Effector memory CD4-positive, alpha-beta T cell (primary cell): Measurements from ENCODE around the gene SLC17A6.

Experiments
- DNase-seq, 3 donors: peaks; one replicate each; pipeline ENCODE4 v3.0.0-alpha.2; 2020
- H3K27ac ChIP-seq: 2 replicates; pipeline ENCODE4 v1.7.0; 2013; ENCODE audit warnings: mild to moderate bottlenecking, low read length, moderate library complexity; ENCODE audit not compliant: insufficient read depth, poor library complexity, severe bottlenecking
- H3K27me3 ChIP-seq: replicated peaks from 2 replicates; pipeline ENCODE4 v1.7.0; 2013; ENCODE audit warnings: mild to moderate bottlenecking, low read length; ENCODE audit not compliant: insufficient read depth, control insufficient read depth, poor library complexity, severe bottlenecking
- H3K36me3 ChIP-seq: 2 replicates; pipeline ENCODE4 v1.7.0; 2013; ENCODE audit warnings: mild to moderate bottlenecking, low read length, moderate library complexity; ENCODE audit not compliant: control insufficient read depth, insufficient read depth
- H3K4me1 ChIP-seq: 2 replicates; pipeline ENCODE4 v1.7.0; 2013; ENCODE audit warnings: low read length, mild to moderate bottlenecking; ENCODE audit not compliant: control insufficient read depth, insufficient read depth, poor library complexity, severe bottlenecking
- H3K4me3 ChIP-seq: 2 replicates; pipeline ENCODE4 v1.7.0; 2013; ENCODE audit warnings: low read length, low read depth, mild to moderate bottlenecking; ENCODE audit not compliant: insufficient read depth, poor library complexity, severe bottlenecking
- H3K9me3 ChIP-seq: 2 replicates; pipeline ENCODE4 v1.7.0; 2013; ENCODE audit warnings: mild to moderate bottlenecking, low read length, moderate library complexity; ENCODE audit not compliant: control insufficient read depth

SLC17A6 gene

GRCh38 chr11:22387126-22387525 lies 48.9 kb downstream of the SLC17A6 start:
- no peak for DNase-seq
- Histone ChIP-seq H3K4me3 (no peak overlapping the region), H3K27me3 (no peaks in the 10 kb centered on the region)

GRCh38 chr11:22389526-22390282 lies 51.5 kb downstream of the SLC17A6 start:
- Histone ChIP-seq H3K9me3 (no peaks in the 10 kb centered on the region), H3K4me3 (no peak overlapping the region), H3K27ac (no peak overlapping the region), H3K4me1 (no peaks in the 10 kb centered on the region), H3K36me3 (no peaks in the 10 kb centered on the region), H3K27me3 (no peaks in the 10 kb centered on the region)
- no peak for DNase-seq

More at GRCh38 chr11:22387126-22387525, 48.9 kb downstream of the SLC17A6 start:
- no peaks in the 10 kb centered on the region for H3K9me3 ChIP-seq
- no peak overlapping the region for H3K27ac ChIP-seq
- no peaks in the 10 kb centered on the region for H3K4me1 ChIP-seq
- H3K36me3 ChIP-seq: no peaks in the 10 kb centered on the region

GRCh38 chr11:22390283-22390655 lies 52.1 kb downstream of the SLC17A6 start:
- no peak overlapping the region for H3K4me3 ChIP-seq
- H3K27ac ChIP-seq: no peak overlapping the region
- no peak for DNase-seq
- no peaks in the 10 kb centered on the region for H3K4me1 ChIP-seq
- no peaks in the 10 kb centered on the region for H3K36me3 ChIP-seq
- H3K27me3 ChIP-seq: no peaks in the 10 kb centered on the region
- no peaks in the 10 kb centered on the region for H3K9me3 ChIP-seq

- no peak overlapping the region for H3K27ac ChIP-seq
- H3K9me3 ChIP-seq: no peaks in the 10 kb centered on the region
- no peak for DNase-seq
- no peaks in the 10 kb centered on the region for H3K4me1 ChIP-seq
- no peaks in the 10 kb centered on the region for H3K27me3 ChIP-seq
- H3K36me3 ChIP-seq: no peaks in the 10 kb centered on the region
- no peak overlapping the region for H3K4me3 ChIP-seq
Measured at GRCh38 chr11:22392561-22392960, 54.4 kb downstream of the SLC17A6 start.

- no peaks in the 10 kb centered on the region for H3K4me1 ChIP-seq
- H3K4me3 ChIP-seq: no peak overlapping the region
- H3K9me3 ChIP-seq: no peaks in the 10 kb centered on the region
- no peaks in the 10 kb centered on the region for H3K36me3 ChIP-seq
- H3K27ac ChIP-seq: no peak overlapping the region
- no peak for DNase-seq
- no peaks in the 10 kb centered on the region for H3K27me3 ChIP-seq
Measured at GRCh38 chr11:22405377-22405776, 67.2 kb downstream of the SLC17A6 start.

GRCh38 chr11:22407267-22407666 lies 69.1 kb downstream of the SLC17A6 start:
- no peaks in the 10 kb centered on the region for H3K9me3 ChIP-seq
- H3K4me1 ChIP-seq: no peaks in the 10 kb centered on the region
- H3K4me3 ChIP-seq: no peak overlapping the region
- H3K36me3 ChIP-seq: no peaks in the 10 kb centered on the region
- no peak for DNase-seq
- H3K27ac ChIP-seq: no peak overlapping the region
- H3K27me3 ChIP-seq: no peaks in the 10 kb centered on the region

GRCh38 chr11:22407921-22408320 lies 69.7 kb downstream of the SLC17A6 start:
- no peak overlapping the region for H3K27ac ChIP-seq
- no peak overlapping the region for H3K4me3 ChIP-seq
- DNase-seq: no peak
- H3K4me1 ChIP-seq: no peaks in the 10 kb centered on the region
- H3K9me3 ChIP-seq: no peaks in the 10 kb centered on the region
- H3K27me3 ChIP-seq: no peaks in the 10 kb centered on the region
- no peaks in the 10 kb centered on the region for H3K36me3 ChIP-seq

- Histone ChIP-seq H3K36me3 (no peaks in the 10 kb centered on the region), H3K9me3 (no peaks in the 10 kb centered on the region), H3K4me1 (no peaks in the 10 kb centered on the region), H3K4me3 (no peak overlapping the region), H3K27ac (no peak overlapping the region), H3K27me3 (no peaks in the 10 kb centered on the region)
- DNase-seq: no peak
Measured at GRCh38 chr11:22415476-22415875, 77.3 kb downstream of the SLC17A6 start.

- Histone ChIP-seq H3K27me3 (no peaks in the 10 kb centered on the region), H3K4me1 (no peaks in the 10 kb centered on the region), H3K36me3 (no peaks in the 10 kb centered on the region), H3K4me3 (no peak overlapping the region), H3K27ac (no peak overlapping the region), H3K9me3 (no peaks in the 10 kb centered on the region)
- no peak for DNase-seq
Measured at GRCh38 chr11:22416462-22416861, 78.3 kb downstream of the SLC17A6 start.

GRCh38 chr11:22426915-22427314 lies 88.7 kb downstream of the SLC17A6 start:
- Histone ChIP-seq H3K36me3 (no peaks in the 10 kb centered on the region), H3K27ac (no peak overlapping the region), H3K9me3 (no peaks in the 10 kb centered on the region), H3K4me3 (no peak overlapping the region), H3K4me1 (no peaks in the 10 kb centered on the region), H3K27me3 (no peaks in the 10 kb centered on the region)
- DNase-seq: no peak
